Measurements from ENCODE around the gene IQGAP1.
"Not testable (repeated sequence)": the region's sequence is repeated elsewhere in the genome, so short reads cannot be mapped to it uniquely, and the experiment has no call there.

The IQGAP1 gene

GRCh38 chr15:90512981-90513380 lies 124.9 kb downstream of the IQGAP1 start:
- Histone ChIP-seq H3K36me3 (ENCODE audit: control insufficient read depth, insufficient read depth, low read length) (no peaks in the 10 kb centered on the region), H3K9ac (no peak overlapping the region), H2AFZ (no peak overlapping the region), H3K79me2 (no peaks in the 10 kb centered on the region), H3K9me3 (ENCODE audit: control insufficient read depth, low read length) (no peaks in the 10 kb centered on the region), H3K27ac (no peak overlapping the region), H3K4me1 (no peaks in the 10 kb centered on the region), H3K27me3 (ENCODE audit: control insufficient read depth, insufficient read depth, low read length) (no peaks in the 10 kb centered on the region), H3K4me3 (ENCODE audit: low read depth, low read length) (no peak overlapping the region), H3K4me2 (ENCODE audit: low read length) (no peak overlapping the region)
- TF ChIP-seq, protein P1, sequence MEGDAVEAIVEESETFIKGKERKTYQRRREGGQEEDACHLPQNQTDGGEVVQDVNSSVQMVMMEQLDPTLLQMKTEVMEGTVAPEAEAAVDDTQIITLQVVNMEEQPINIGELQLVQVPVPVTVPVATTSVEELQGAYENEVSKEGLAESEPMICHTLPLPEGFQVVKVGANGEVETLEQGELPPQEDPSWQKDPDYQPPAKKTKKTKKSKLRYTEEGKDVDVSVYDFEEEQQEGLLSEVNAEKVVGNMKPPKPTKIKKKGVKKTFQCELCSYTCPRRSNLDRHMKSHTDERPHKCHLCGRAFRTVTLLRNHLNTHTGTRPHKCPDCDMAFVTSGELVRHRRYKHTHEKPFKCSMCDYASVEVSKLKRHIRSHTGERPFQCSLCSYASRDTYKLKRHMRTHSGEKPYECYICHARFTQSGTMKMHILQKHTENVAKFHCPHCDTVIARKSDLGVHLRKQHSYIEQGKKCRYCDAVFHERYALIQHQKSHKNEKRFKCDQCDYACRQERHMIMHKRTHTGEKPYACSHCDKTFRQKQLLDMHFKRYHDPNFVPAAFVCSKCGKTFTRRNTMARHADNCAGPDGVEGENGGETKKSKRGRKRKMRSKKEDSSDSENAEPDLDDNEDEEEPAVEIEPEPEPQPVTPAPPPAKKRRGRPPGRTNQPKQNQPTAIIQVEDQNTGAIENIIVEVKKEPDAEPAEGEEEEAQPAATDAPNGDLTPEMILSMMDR (IDR thresholded peaks at IDR 0.05) = no peak

DNA sequence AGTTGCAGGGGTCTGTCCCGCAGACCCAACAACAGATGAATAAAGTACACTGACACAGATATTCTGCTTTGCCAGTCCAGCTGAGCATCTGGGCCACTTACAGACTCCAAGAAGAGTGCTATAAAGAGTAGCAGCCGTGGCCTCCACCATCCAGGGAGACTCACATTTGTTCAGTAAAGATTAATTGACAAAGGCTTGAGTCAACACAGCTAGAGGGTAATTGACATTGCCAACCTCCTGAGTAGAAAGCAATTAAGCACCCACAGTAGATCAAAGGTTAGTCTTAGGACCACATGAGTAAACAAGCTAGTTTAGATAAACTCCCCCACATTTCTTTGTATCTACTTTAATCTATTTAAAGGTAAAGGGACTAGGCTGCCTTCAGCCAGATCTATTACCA lies 125.4 kb downstream of the IQGAP1 start:
- Histone ChIP-seq H3K36me3 (ENCODE audit: control insufficient read depth, insufficient read depth, low read length) (no peaks in the 10 kb centered on the region), H3K9ac (no peak overlapping the region), H3K79me2 (no peaks in the 10 kb centered on the region), H3K27me3 (ENCODE audit: control insufficient read depth, insufficient read depth, low read length) (no peaks in the 10 kb centered on the region), H3K4me2 (ENCODE audit: low read length) (no peak overlapping the region), H2AFZ (no peak overlapping the region), H3K9me3 (ENCODE audit: control insufficient read depth, low read length) (no peaks in the 10 kb centered on the region), H3K4me3 (ENCODE audit: low read depth, low read length) (no peak overlapping the region), H3K27ac (no peak overlapping the region), H3K4me1 (no peaks in the 10 kb centered on the region)
- TF ChIP-seq, protein P1 (IDR thresholded peaks at IDR 0.05) = no peak

- not testable (repeated sequence) for H3K27ac ChIP-seq; H3K36me3 ChIP-seq (ENCODE audit: control insufficient read depth, insufficient read depth, low read length); H3K4me1 ChIP-seq; H3K9ac ChIP-seq; H3K27me3 ChIP-seq (ENCODE audit: control insufficient read depth, insufficient read depth, low read length); H3K4me2 ChIP-seq (ENCODE audit: low read length); H2AFZ ChIP-seq; H3K4me3 ChIP-seq (ENCODE audit: low read depth, low read length); H3K9me3 ChIP-seq (ENCODE audit: control insufficient read depth, low read length); H3K79me2 ChIP-seq
These were observed 125.9 kb downstream of the IQGAP1 start for GRCh38 chr15:90513893-90514292.

GRCh38 chr15:90519688-90520087 lies 131.6 kb downstream of the IQGAP1 start:
- TF ChIP-seq, protein P1 (IDR thresholded peaks at IDR 0.05) = no peak
- Histone ChIP-seq H3K9me3 (ENCODE audit: control insufficient read depth, low read length) (no peaks in the 10 kb centered on the region), H3K27ac (no peak overlapping the region), H3K27me3 (ENCODE audit: control insufficient read depth, insufficient read depth, low read length) (no peaks in the 10 kb centered on the region), H3K4me1 (no peaks in the 10 kb centered on the region), H3K4me2 (ENCODE audit: low read length) (no peak overlapping the region), H3K36me3 (ENCODE audit: control insufficient read depth, insufficient read depth, low read length) (no peaks in the 10 kb centered on the region), H3K79me2 (no peaks in the 10 kb centered on the region), H3K9ac (no peak overlapping the region), H2AFZ (no peak overlapping the region), H3K4me3 (ENCODE audit: low read depth, low read length) (no peak overlapping the region)

DNA sequence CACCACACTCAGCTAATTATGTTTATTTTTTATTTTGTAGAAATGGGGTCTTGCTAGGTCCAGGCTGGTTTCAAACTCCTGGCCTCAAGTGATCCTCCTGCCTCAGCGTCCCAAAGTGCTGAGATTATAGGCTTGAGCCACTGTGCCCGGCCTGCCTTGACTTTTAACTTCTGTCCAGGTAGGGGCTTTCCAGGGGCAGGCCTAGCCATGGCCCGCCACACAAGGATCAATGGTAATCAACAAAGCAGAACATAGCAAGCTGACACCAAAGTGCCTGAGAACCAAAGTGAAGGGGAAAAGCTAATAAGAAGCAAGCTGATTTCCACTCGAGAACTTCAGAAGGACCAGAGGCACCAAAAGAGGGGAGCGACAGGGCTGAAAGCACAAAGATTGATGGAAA lies 132.3 kb downstream of the IQGAP1 start:
- H3K79me2 ChIP-seq = no peaks in the 10 kb centered on the region
- no peak overlapping the region for H3K4me3 ChIP-seq (ENCODE audit: low read depth, low read length)
- H2AFZ ChIP-seq = no peak overlapping the region
- no peaks in the 10 kb centered on the region for H3K4me1 ChIP-seq
- no peak overlapping the region for H3K27ac ChIP-seq
- H3K9ac ChIP-seq = no peak overlapping the region
- H3K9me3 ChIP-seq (ENCODE audit: control insufficient read depth, low read length) = no peaks in the 10 kb centered on the region
- TF ChIP-seq, protein P1 (IDR thresholded peaks at IDR 0.05) = no peak
- H3K4me2 ChIP-seq (ENCODE audit: low read length) = no peak overlapping the region
- H3K36me3 ChIP-seq (ENCODE audit: control insufficient read depth, insufficient read depth, low read length) = no peaks in the 10 kb centered on the region
- H3K27me3 ChIP-seq (ENCODE audit: control insufficient read depth, insufficient read depth, low read length) = no peaks in the 10 kb centered on the region

Data from parathyroid adenoma (tissue), 2 donors.